T-helper 9 cell (primary cell): ENCODE results near the gene COPG2.

ENCODE experiments used
- DNase-seq: peaks from one replicate; pipeline ENCODE4 v3.0.0-alpha.2; 2020

Gene COPG2

GRCh38 chr7:130471974-130472373 lies 196.6 kb downstream of the COPG2 start:
- DNase-seq, result no peak

- DNase-seq, result no peak
Measured at GRCh38 chr7:130468612-130469011, 199.9 kb downstream of the COPG2 start.

DNA sequence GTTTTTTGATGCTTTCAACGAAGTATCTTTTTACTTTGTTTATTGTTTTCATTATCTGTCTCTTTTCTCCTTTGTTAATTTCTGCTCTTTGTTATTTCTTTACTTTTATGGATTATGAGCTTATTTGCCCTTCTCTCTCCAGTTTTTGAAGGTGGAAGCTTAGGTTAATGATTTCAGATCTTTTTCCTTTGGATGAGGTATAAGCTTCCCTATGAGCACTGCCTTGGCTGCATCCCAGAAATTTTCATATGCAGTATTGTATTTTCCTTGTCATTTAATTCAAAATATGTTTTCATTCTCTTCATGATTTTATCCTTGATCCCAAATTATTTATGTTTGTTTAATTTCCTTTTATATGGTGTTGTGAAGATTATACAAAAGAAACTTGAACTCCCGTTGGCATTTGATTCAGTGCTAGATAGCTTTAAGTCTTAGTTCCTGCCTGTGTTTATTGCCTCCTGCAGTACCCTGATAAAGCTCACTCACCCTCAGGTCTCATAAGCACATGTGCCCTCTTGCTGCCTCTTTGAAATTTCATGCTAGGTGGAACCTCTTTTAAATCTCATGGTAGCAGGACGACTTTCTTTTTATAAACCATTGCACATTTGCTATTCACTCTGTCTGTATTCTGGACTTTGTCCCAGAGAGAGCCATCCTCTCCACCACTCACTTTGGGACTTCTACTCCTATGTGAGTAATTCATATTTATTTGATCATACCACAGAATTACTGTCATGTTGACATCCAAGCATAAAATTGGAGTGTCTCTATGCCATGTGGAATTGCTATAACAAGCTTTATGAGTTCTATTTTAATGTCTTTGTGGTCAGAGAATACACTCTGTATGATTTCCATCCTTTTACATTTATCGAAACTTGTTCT lies 204.8 kb downstream of the COPG2 start:
- no peak for DNase-seq

GRCh38 chr7:130461272-130461671 lies 207.3 kb downstream of the COPG2 start:
- no peak for DNase-seq

DNA sequence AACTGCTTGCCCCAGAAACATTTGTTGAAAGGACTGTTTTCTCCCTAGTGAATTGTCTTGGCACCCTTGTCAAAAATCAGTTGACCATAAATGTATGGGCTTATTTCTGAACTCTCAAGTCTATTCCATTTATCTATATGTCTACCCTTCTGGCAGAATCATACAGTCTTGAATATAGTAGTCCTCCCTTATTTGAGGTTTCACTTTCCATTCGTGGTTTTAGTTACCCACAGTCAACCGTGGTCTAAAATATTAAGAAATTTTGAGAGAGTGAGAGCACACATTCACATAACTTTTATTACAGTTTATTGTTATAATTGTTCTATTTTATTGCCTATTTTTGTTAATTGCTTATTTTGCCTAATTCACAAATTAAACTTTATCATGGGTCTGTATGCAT lies 210.3 kb downstream of the COPG2 start:
- DNase-seq, result no peak
